ENCODE measurements around the gene SIK3.

GRCh38 chr11:117110294-117110950 is 12.2 kb upstream of the SIK3 start:
- TF ChIP-seq EZH2 (IDR thresholded peaks at IDR 0.05) (no peak), POLR2AphosphoS5 (IDR thresholded peaks at IDR 0.05; ENCODE audit: borderline replicate concordance, low read depth, low read length) (no peak)

All from SK-N-MC (cell line).